ENCODE results near the gene HOXC12. TPM values are rescaled to one million over a fixed set of nuclear protein-coding genes. Genes with fewer than 3 reads are reported as not detected.

HOXC12 gene
- total and polyA plus RNA-seq, 11 donors: not detected

DNA sequence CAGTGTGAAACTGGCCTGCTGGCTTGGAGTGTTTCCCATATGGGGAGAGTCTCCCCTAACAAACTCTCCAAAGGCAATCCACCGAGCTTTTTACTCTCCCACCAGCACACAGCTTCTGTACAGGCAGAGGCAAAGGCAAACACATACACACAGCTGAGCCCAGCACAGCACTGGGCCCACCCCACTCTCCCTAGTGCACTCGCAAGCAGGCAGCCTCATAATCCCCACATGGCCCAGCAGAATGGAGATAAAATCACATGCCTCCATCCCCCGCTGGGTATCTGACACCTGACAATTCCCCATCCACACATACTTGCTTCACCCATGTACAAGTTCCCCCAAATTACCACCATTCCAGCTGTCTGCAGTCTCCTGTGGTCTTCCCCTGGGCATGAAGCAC lies 3.4 kb downstream of the HOXC12 start:
- ATAC-seq (no peak), DNase-seq (no peak)
- Histone ChIP-seq H3K4me1 (peaks cover 0 to 17% (median 0%) of the 10 kb centered on the region in 12 donors), H3K36me3 (no peaks in the 10 kb centered on the region), H3K27me3 (peaks cover 77 to 100% (median 100%) of the 10 kb centered on the region in 9 donors), H3K9me3 (no peaks in the 10 kb centered on the region), H3K4me3 (no peak overlapping the region), H3K27ac (no peak overlapping the region)
- WGBS, 4 donors: 12 to 18% (median 16%) methylated on average over 3 of the region's 3 CpGs
- intact Hi-C loops (cut with DNase I): no loop called here
- TF ChIP-seq POLR2A (IDR thresholded peaks at IDR 0.05) (no peak), CTCF (IDR thresholded peaks at IDR 0.05) (no peak)

GRCh38 chr12:53959314-53959713 lies 4.6 kb downstream of the HOXC12 start:
- ATAC-seq (no peak), DNase-seq (no peak)
- peaks cover 0 to 25% (median 0%) of the 10 kb centered on the region in 12 donors for H3K4me1 ChIP-seq
- TF ChIP-seq POLR2A (IDR thresholded peaks at IDR 0.05) (no peak), CTCF (IDR thresholded peaks at IDR 0.05) (no peak)
- H3K36me3 ChIP-seq: no peaks in the 10 kb centered on the region
- no peak overlapping the region for H3K4me3 ChIP-seq
- H3K27ac ChIP-seq: no peak overlapping the region
- 3 to 15% (median 9%) methylated on average over 4 of the region's 4 CpGs for WGBS, 4 donors
- H3K9me3 ChIP-seq: no peaks in the 10 kb centered on the region
- H3K27me3 ChIP-seq: peaks cover 76 to 100% (median 100%) of the 10 kb centered on the region in 9 donors
- intact Hi-C loops (cut with DNase I): no loop called here

DNA sequence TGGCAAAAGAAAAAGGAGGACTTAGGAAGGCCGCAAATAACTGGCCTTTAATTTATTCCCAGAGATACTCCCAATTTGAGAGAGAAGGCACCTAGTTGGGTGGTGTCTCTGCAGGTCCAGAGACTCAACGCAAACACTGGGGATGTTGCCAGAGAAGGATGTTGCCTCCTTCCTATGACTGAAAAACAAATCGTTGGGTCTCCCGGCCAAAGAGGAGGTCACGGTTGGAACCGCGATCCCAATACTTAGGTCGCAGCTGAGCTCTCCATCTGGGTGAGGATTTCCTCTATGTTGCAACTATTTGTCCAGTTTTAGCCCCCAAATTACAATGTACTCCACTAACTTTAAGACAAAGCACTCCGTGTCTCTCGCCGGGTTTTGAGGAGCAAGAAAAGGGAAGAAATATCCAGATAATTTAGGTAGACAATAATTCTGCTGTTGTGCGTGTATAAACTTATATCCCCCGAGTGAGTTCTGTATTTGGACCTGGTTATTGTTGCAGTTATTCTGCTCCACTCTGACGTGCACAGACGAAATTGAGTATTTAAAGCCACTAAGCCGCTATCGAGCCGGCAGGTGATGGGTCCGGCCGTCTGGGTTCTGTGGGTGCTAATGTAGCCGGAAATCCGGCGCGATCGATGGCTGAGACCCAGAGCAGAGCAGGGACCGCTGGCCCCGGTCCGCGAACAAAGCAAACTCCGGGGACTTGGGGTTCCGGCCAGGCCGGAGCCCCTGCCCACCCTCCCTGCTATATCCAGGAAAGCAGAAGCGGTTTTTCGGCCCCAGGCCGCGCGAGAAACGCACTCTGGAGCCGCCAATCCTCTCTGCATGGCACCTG lies 5.7 kb downstream of the HOXC12 start:
- peaks cover 75 to 100% (median 100%) of the 10 kb centered on the region in 9 donors for H3K27me3 ChIP-seq
- peaks cover 0 to 20% (median 0%) of the 10 kb centered on the region in 12 donors for H3K4me1 ChIP-seq
- H3K4me3 ChIP-seq: no peak overlapping the region
- WGBS, 4 donors: 8 to 11% (median 10%) methylated on average over 22 to 39 of the region's 39 CpGs
- TF ChIP-seq CTCF (IDR thresholded peaks at IDR 0.05) (no peak), POLR2A (IDR thresholded peaks at IDR 0.05) (no peak)
- intact Hi-C loops (cut with DNase I): no loop called here
- no peak overlapping the region for H3K27ac ChIP-seq
- DNase-seq (no peak), ATAC-seq (no peak)
- no peaks in the 10 kb centered on the region for H3K9me3 ChIP-seq
- no peaks in the 10 kb centered on the region for H3K36me3 ChIP-seq

DNA sequence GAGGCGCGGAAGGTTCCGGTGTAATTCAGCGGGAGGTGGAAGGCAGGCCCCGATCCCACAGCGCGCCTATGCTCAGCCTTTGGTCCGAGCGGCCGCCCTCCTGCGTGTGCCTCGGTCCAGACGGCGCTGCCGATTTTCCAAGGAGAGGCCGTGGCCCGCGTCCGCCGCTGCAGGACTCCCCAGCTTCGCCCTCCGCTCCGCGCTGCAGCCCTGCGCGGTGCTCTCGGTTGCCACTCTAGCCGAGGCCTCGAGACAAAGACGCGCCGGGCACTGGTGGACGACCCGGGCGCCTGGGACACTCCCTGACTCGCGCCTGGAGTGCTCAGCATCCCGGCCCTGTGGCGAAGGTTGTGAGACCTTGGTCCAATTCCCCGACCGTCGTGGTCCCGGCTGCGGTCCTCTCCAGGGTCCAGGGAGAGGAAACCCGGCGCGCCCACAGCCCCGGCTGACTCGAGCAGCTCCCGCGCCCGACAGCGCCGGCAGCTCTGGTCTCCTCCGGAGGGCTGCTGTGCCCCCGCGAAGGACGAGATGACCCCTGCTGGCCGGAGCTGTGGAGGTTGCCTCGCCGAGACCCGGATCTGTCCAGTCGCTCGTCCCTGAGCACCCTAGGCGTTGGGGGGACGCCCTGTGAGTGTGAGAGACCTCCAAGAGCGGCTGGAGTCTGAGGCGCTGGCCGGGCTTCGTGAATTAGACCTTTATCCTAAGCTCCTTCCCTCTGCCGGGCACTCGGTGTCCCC lies 6.5 kb downstream of the HOXC12 start:
- DNase-seq (no peak), ATAC-seq (no peak)
- Histone ChIP-seq H3K4me3 (no peak overlapping the region), H3K27me3 (peaks cover 80 to 100% (median 100%) of the 10 kb centered on the region in 9 donors), H3K27ac (no peak overlapping the region), H3K36me3 (no peaks in the 10 kb centered on the region), H3K4me1 (peaks cover 0 to 25% (median 2%) of the 10 kb centered on the region in 12 donors), H3K9me3 (no peaks in the 10 kb centered on the region)
- no peak for TF ChIP-seq POLR2A (IDR thresholded peaks at IDR 0.05)
- no peak for TF ChIP-seq CTCF (IDR thresholded peaks at IDR 0.05)
- 1 to 2% (median 1%) methylated on average over 17 to 72 of the region's 72 CpGs for WGBS, 4 donors
- intact Hi-C loops (cut with DNase I): no loop called here
